Activated naive CD4-positive, alpha-beta T cell treated with anti-CD3 and anti-CD28 coated beads, Interleukin-2, amount 50 U/mL, for 16 hours (primary cell): ENCODE results near the gene GRM2.
A peak's percentile ranks its signal among the peaks of the same experiment; 100 is the strongest.

Experiments used
- DNase-seq: peaks from one replicate; pipeline ENCODE4 v3.0.0-alpha.2; 2020

The GRM2 gene

DNA sequence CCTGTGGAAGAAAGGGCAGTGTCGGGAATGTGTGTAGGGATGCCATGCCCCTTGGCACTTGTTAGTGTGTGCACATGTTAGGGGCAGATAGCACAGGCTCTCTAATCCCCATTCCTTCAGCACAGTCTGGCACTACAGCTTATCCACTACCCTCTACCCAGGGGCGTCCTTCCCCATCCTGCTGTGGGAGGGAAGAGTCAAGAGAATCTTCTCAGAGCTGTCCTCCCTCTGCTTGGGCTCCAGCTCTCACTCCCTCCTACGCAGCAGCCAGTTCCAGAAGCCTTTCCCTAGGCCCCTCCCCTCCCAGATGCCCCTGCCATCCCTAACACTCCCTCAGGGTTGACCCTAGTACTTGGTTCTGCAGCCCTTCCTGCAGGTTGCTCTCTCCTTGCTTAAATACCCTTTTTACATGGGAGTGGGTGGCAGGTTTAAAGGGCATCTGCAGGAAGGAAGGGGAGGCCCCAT, 815 bp upstream of the GRM2 start:
- DNase-seq = peak; percentile 3

DNA sequence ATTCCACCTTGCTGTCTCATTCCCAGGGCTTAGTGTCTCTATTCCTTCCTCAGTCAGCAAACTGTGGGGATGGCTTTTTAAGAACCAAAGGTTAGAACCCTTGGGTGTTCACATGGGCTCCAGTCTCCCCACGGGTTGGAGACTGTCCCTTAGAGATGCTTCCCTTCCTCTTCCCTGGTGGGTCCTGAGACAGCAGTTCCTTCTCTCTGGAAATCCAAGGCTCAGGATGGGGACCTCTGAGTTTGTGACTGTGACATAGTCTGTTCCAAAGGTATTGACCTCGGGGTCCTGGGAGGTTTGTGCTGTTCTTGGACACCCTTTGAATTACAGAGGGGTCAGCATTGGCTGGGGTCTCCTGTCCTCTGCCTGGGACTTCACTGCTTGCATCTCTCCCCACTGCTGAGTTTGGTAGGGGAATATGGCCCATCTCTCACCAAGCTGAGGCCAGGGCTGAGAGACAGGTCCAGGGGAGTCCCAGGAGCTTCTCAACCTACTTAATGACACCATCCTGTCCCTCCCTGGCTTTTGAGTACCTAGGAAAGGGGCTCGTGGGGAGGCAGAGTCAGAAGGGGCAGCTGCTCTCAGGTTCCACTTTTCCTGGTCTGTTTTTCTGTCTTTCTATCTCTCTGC, 1.5 kb downstream of the GRM2 start:
- no peak for DNase-seq

DNA sequence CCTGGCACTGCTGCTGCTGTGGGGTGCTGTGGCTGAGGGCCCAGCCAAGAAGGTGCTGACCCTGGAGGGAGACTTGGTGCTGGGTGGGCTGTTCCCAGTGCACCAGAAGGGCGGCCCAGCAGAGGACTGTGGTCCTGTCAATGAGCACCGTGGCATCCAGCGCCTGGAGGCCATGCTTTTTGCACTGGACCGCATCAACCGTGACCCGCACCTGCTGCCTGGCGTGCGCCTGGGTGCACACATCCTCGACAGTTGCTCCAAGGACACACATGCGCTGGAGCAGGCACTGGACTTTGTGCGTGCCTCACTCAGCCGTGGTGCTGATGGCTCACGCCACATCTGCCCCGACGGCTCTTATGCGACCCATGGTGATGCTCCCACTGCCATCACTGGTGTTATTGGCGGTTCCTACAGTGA, 2.1 kb downstream of the GRM2 start:
- DNase-seq = peak; percentile 8

DNA sequence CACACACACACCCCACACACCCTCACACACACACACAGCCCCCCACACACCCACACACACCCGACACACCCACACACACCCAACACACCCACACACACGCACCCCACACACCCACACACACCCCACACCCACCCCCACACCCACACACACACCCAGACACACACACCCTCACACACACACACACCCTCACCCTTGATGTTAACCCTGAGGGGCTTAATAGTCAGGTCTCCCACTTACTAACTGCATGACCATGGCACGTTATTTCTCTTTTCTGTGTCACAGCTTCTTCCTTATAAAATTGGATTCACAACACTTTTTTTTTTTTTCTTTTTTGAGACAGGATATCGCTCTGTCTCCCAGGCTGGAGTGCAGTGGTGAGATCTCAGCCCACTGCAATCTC, 2.8 kb downstream of the GRM2 start:
- no peak for DNase-seq

DNA sequence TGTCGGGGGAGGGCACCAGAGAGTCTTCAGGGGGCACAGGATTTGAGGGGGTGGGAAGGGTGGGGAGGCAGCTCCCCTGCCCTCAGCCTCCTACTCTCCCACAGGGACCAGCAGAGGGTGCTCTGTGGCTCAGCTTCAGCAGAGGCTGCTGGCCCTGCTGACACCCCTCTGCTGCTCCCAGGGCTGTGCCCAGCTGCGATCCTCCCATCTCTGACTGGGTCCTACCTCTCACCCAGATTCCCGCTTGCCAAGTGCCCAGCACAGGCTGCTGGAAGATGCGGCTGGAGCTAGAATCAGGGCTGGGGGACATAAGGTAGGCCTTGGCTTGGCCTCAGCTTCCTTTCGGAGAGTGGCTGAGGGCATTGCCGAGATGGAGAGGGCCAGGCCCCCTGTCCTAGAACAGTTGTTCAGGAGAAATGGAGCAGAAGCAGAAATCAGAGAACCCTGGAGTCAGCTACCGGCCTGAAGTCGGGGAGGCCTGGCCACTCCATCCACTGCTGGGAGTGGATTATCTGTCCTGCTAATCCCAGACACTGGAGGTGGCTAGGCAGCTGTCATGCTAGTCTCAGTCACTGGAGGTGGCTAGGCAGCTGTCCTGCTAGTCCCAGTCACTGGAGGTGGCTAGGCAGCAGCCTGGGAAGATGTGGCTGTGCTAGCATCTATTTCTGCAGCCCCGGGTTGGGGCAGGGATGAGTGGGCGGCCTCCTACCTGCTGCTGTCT, 3.9 kb downstream of the GRM2 start:
- DNase-seq = peak; percentile 8

DNA sequence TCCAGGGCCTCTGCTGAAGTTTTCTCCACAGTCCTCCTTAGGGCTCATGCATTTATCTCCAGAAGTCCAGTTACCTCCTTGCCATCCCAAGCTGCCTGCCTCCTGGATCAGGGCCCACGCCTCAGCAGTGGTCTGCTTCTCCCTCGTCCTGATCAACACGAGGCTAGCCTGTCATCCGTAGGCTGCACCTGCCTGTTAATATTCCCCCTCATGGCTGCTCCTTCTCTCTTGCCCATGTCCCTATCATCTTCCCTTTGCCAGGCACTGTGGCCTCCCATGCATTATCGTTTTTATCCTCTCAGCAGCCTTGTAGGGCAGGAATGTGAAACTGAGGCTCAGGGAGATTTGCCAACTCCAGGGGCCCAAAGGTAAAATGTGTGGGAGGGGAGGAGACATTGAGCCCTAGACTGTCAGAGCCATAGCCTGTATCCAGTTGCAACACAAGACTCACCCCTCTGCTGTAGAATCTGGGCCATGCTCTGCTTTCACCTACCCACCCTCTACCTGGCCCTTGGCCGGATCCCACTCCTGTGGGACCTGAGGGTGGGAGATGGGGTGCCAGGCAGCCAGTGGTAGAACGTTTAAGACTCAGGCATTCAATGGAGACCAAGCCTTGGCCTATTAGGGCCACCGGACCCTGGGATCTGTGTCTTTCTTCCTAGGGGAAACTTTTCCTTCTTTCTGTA, 4.6 kb downstream of the GRM2 start:
- DNase-seq = peak; percentile 4

DNA sequence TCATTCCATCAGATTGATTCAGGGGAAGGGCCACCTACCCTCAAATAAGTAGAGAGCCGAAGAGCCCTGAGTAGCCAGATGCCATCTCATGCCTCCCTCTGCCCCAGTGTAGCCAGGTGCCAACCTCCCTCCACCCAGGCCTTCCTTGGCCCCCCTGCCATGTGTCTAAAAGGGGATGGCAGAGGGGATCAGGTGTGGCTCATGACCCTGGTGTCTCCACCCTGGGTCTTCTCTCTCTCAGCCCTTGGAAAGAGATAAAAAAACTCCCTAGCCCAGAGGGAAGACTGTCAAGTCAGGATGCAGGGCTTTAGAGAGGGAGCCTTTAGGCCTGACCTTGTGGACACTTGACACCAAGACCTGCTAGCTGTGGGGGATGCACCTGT, 5.2 kb downstream of the GRM2 start:
- DNase-seq = peak; percentile 4

DNA sequence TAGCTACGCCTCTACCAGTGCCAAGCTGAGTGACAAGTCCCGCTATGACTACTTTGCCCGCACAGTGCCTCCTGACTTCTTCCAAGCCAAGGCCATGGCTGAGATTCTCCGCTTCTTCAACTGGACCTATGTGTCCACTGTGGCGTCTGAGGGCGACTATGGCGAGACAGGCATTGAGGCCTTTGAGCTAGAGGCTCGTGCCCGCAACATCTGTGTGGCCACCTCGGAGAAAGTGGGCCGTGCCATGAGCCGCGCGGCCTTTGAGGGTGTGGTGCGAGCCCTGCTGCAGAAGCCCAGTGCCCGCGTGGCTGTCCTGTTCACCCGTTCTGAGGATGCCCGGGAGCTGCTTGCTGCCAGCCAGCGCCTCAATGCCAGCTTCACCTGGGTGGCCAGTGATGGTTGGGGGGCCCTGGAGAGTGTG, 5.7 kb downstream of the GRM2 start:
- DNase-seq = peak; percentile 8

DNA sequence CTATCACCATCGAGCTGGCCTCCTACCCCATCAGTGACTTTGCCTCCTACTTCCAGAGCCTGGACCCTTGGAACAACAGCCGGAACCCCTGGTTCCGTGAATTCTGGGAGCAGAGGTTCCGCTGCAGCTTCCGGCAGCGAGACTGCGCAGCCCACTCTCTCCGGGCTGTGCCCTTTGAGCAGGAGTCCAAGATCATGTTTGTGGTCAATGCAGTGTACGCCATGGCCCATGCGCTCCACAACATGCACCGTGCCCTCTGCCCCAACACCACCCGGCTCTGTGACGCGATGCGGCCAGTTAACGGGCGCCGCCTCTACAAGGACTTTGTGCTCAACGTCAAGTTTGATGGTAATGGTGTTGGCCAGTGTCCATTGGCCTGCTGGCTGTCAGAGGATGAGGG, 6.1 kb downstream of the GRM2 start:
- DNase-seq = no peak

DNA sequence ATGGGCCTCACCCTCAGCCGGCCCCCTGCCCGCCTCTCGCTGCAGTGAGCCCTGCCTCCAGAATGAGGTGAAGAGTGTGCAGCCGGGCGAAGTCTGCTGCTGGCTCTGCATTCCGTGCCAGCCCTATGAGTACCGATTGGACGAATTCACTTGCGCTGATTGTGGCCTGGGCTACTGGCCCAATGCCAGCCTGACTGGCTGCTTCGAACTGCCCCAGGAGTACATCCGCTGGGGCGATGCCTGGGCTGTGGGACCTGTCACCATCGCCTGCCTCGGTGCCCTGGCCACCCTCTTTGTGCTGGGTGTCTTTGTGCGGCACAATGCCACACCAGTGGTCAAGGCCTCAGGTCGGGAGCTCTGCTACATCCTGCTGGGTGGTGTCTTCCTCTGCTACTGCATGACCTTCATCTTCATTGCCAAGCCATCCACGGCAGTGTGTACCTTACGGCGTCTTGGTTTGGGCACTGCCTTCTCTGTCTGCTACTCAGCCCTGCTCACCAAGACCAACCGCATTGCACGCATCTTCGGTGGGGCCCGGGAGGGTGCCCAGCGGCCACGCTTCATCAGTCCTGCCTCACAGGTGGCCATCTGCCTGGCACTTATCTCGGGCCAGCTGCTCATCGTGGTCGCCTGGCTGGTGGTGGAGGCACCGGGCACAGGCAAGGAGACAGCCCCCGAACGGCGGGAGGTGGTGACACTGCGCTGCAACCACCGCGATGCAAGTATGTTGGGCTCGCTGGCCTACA, 8.5 kb downstream of the GRM2 start:
- DNase-seq = peak; percentile 6

DNA sequence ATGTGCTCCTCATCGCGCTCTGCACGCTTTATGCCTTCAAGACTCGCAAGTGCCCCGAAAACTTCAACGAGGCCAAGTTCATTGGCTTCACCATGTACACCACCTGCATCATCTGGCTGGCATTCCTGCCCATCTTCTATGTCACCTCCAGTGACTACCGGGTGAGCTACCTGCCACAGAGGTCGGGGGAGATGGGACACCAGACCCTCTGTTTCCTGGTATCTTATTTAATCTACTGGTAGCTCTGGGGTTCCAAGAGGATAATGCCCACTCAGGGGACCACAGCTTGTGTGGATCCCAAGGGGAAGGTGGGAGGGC, 9.1 kb downstream of the GRM2 start:
- DNase-seq = no peak

DNA sequence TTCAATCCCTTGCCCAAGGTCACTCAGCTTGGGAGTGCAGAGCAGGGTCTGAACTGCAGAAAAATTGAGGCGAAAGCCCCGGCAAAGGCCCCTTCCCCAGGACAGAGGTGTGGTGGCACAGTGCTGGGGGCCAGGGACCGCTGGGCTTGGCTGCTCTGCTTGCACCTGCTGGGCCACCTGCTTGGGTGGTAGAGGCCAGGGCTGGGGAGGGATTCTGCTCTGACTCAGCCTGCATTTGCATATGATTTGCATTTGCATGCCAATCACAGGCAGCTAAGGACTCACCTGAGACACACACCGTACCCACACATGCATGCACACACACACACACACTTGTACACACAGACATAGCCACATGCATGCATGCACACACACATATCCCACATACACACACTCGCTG, 9.9 kb downstream of the GRM2 start:
- no peak for DNase-seq

DNA sequence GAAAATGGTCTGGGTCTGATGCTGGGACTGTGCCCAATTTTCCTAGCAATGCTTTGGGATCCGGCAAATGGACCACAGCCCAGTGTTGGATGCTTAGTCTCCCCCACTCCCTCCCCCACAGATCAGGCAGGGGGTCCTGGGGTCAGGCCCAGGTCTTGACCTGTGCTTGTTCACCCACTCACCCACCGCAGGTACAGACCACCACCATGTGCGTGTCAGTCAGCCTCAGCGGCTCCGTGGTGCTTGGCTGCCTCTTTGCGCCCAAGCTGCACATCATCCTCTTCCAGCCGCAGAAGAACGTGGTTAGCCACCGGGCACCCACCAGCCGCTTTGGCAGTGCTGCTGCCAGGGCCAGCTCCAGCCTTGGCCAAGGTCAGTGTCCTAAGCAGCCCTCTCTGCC, 10.6 kb downstream of the GRM2 start:
- no peak for DNase-seq

DNA sequence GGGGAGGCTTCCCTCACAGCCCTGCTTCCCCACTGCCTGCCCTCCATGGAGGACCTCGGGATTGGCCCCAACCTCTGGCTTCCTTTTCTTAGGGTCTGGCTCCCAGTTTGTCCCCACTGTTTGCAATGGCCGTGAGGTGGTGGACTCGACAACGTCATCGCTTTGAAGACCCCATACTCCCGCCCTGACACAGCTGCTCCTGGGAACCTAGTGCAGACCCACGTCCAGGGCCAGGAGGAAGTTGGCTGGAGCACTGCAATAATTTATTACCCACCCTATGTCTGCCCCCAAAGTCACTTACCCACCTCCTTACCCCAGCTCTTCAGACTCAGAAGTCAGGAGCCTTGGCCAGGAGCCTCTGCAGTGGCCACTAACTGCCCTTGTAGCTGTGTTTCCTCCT, 11.1 kb downstream of the GRM2 start:
- no peak for DNase-seq

DNA sequence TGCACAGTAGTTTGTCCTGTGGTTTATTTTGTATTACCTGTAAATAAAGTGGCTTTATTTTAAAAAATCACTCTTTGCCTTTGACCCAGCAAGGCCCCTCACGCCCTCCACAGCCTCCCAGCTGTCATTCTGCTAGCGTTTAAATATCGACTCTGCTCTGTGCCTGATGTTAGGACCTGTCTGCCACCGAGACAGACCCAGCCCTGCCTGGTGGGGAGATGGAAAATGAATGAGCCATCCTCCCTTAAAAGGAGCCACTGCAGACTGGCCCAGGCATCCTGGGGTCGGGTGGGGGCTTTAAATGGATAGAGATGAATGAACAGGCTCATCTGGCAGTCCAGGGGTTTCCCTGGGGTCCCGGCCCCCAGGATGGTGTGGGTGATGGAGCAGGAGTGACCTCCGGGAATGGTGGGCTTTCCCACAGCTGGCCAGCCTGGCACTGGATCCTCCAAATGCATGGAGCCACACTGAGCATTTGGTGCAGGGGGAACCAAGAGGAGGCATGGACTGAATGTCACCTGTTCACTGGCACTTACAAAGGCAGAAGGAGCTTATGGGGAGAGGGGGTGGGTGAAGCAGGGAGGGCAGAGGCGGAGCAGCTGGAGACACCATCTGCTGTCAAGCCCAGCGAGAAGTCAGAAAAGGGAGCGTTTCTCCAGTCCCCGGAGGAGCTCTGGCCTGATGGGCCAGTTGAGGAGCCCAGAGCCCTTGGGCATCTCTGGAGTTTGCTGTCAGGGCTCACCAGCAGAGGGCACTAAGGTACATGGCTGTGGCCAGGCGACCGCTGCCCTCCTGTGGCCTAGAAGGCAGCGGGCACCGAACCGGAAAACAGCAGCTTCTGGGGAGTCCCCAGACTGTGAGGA, 11.9 kb downstream of the GRM2 start:
- DNase-seq = peak; percentile 38

DNA sequence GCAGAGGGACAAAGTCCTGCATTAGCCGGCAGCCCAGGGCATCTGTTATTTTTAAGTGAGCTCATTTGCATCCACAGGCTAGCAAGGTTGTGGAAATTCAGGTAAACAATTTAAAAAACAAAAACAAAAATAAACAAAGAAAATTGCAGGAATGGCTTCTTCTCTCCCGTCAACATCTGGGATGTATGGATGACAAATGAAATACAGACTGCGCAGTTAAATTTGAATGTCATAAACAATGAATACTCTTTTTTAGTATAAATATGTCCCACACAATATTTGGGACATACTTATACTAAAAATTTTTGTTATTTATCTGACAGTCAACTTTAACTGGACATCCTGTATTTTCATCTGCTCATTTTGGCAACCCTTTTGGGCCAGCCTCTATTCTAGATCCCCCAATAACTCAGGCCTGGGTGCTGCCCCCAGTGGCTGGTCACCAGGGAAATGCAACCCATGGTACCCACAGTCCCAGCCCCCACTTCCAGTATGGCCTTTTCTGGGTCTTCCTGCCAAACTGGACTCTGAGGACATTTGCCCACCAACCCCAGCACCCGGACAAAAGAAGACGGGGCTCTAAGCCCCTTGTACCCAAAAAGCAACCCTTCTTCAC, 12.7 kb downstream of the GRM2 start:
- no peak for DNase-seq

DNA sequence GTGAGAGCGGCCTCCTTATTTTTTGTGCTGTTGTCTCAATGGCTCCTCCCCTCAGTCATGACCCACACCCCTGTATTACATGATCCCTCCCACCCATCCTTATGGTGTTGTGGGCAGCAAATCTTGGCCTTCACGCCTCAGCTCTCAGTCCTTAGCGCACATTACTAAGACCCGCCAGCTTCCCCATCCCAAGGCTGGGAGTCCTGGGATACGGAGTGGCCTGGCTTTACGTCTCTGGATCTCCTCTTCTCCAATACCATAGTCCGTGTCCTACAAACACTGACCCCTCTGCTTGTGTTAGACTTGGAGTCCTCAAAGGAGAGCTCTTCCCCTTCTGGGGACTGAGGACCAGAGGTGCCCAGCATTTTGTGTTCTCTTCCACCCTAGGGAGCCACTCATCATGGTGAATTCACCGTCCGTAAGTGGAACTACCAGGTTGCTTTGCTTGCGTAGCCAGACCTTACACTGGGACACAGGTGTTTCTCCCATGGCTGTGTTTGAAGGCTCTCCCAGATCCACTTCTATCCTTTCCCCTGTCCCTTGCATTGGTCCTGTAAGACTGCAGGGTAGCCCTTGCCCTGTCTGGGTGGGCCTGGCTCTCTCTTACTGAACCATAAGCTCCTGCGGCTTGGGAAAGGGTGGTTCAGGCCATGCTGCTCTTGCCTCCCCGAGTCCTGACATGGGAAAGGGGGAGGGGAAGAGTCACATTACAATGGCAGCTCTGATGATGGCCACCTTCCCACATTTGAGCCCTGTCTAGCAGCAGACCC, 13.6 kb downstream of the GRM2 start:
- DNase-seq = no peak

DNA sequence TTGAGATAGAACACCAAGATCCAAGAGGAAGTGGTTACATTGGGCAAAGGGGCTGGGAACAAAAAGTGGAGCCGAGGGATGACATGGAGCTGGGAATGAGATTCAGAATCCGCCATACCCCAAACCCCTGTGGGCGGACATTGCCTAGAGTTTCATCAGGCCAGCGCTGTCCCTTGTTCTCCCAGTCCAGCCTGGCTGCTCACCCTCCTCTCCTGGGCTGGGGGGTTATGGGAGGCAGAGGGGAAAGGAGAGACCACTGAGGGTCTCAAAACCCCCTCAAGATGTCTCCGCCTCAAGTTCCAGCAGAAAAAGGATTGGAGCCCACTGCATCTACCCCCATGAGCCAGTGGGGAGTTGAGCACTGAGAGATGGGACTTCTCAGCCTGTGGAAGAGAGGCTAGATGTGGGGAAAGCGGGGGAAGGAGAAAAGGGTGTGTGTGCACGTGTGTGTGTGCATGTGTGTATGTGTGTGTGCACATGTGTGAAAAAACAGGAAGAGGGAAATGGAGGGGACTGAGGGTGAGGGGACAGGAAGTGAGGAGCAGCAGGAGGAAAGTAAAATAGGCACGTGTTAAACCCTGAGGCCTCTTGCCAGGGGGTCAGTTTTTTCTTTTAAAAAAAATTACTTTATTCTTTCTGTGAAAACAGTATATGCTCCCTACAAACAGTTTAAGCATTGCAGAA, 14.3 kb downstream of the GRM2 start:
- DNase-seq = no peak

DNA sequence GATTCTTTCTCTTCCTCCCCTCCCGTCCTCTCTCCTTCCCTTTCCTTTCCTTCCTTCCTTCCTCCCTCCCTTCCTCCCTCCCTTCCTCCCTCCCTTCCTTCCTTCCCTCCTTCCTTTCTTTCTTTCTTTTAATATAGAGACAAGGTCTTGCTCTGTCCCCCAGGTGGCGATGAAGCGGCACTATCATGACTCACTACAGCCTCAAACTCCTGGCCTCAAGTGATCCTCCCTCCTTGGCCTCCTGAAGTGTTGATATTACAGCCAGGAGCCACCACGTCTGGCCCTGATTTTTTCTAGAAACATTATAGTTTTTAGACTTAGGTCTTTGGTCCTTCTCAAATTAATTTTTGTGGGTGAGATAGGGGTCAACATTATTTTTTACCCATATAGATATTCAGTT, 15.5 kb downstream of the GRM2 start:
- DNase-seq = no peak

DNA sequence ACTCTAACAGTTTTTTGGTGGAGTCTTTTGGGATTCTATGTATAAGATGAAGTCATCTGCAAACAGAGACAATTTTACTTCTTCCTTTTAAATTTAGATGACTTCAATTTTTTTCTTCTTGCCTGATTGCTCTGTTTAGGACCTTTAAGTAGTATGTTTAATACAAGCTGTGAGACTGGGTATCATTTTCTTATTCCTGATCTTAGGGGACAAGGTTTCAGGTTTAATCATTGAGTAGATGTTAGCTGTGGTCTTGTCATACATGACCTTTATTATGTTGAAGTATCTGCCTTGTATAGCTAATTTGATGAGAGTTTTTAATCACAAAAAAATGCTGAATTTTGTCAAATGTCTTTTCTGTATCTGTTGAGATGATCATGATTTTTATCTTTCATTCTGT, 20.6 kb downstream of the GRM2 start:
- no peak for DNase-seq
